ENCODE data around the gene GNAZ. TPM values are rescaled to one million over a fixed set of nuclear protein-coding genes. Genes with fewer than 3 reads are reported as not detected.

The GNAZ gene
- total RNA-seq, 4 donors from 2014 or later = 4.2 to 8.2 (median 4.8) TPM

DNA sequence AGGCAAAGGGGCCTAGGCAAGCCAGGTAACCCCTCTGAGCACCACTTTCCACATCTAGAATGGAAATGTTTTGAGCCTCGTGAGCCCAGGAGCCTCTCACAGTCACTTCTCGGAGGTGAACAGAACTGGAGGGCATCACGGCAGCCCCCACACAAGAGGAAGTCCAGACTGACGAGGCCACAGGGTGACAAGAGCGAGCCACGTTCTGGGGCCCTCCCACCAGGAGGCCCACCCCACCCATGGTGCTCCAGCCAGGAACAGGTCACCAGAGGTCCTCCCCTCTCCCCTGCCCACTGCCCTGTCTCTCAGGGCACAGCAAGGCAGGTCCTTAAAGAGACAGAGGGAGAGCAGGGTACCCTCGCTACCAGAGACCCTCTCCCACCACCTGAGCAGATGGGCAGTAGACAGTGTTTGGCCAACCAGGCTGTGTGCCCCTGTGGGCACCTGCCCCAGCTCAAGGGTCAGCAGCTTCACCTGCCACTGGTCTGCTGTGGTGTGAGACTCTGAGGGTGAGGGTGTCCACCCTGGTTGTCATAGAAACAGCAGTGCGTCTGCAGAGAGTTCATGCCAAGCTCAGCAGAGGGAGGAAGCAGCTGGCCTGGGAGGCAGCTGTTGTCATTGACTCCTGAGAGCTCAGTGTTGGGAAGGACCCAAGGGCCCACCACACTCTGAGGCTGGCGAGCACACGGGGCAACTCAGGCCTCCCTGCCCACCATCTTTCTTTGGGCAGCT is 40.0 kb downstream of the GNAZ start:
- no peaks in the 10 kb centered on the region for H3K27me3 ChIP-seq
- WGBS, 2 donors = 53 to 75% methylated on average over 5 to 7 of the region's 10 CpGs
- no peak for DNase-seq
- H3K4me3 ChIP-seq (replicated peaks in 1 of 3) = no peak overlapping the region
- intact Hi-C loops (cut with DNase I) = no loop called here
- no peaks in the 10 kb centered on the region for H3K36me3 ChIP-seq
- no peak overlapping the region for H3K27ac ChIP-seq
- H3K9me3 ChIP-seq = no peaks in the 10 kb centered on the region
- TF ChIP-seq POLR2A (IDR thresholded peaks at IDR 0.05) = no peak
- TF ChIP-seq, protein P1, sequence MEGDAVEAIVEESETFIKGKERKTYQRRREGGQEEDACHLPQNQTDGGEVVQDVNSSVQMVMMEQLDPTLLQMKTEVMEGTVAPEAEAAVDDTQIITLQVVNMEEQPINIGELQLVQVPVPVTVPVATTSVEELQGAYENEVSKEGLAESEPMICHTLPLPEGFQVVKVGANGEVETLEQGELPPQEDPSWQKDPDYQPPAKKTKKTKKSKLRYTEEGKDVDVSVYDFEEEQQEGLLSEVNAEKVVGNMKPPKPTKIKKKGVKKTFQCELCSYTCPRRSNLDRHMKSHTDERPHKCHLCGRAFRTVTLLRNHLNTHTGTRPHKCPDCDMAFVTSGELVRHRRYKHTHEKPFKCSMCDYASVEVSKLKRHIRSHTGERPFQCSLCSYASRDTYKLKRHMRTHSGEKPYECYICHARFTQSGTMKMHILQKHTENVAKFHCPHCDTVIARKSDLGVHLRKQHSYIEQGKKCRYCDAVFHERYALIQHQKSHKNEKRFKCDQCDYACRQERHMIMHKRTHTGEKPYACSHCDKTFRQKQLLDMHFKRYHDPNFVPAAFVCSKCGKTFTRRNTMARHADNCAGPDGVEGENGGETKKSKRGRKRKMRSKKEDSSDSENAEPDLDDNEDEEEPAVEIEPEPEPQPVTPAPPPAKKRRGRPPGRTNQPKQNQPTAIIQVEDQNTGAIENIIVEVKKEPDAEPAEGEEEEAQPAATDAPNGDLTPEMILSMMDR (IDR thresholded peaks at IDR 0.05) = no peak
- peaks cover 0 to 11% of the 10 kb centered on the region in 2 donors for H3K4me1 ChIP-seq

DNA sequence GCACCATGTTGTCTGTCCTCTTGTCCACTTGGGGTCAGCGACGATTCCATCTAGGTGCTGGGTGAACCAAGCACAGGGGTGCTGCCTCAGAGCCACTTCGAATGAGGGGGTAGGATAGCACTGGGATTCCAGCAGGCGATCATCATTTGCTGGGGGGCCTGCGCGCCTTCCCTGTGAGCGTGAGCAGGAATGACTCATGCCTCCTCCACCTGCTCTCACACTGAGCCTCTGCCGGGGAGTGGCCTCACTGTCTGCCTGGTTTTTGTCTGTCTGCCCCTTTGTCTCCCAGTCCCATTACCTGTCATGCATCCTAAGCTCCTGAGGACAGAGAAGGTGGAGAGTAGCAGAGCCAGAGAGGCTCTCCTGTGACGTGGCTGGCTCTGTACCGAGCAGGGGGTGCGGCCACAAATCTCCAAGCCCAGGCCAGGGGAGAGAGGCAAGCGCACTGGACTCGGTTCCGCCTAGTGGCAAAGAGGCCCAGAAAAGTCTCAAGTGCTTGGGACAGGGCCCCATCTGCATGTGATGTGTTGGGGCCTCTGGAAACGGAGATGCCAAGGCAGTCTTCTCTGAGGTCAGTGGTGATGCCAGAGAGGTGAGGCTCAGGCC is 40.7 kb downstream of the GNAZ start:
- 89 to 96% methylated on average over 10 to 11 of the region's 15 CpGs for WGBS, 2 donors
- no peaks in the 10 kb centered on the region for H3K36me3 ChIP-seq
- DNase-seq = no peak
- no peak overlapping the region for H3K27ac ChIP-seq
- H3K9me3 ChIP-seq = no peaks in the 10 kb centered on the region
- intact Hi-C loops (cut with DNase I) = no loop called here
- no peak overlapping the region for H3K4me3 ChIP-seq (replicated peaks in 1 of 3)
- TF ChIP-seq, protein P1 (IDR thresholded peaks at IDR 0.05) = no peak
- no peak for TF ChIP-seq POLR2A (IDR thresholded peaks at IDR 0.05)
- H3K27me3 ChIP-seq = no peaks in the 10 kb centered on the region
- peaks cover 0 to 10% of the 10 kb centered on the region in 2 donors for H3K4me1 ChIP-seq

DNA sequence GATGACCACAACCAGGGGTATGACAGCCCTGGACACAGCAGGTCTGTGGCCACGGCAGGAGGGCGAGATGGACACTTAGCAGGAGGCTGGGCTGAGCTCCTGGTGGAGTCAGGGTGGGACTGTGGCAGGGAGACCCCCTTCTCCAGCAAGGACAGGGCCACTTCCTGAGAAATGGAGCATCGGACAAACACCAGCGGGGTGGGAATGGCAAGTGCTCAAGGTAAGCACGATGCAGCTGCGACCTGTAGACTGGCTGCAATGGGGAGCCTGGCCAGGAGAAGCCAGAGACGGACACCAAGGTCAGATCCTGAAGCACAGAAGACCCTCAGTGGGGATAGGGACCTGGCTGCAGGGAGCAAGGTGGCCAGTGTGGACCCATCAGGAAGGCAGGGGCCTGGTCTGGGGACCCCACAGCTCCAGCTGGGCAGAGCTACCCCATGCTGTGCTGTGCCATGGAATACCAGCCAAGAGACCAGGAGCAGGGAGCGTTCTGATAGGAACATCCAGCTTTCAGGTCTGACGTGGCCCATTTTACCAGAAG is 42.2 kb downstream of the GNAZ start:
- no peak for TF ChIP-seq POLR2A (IDR thresholded peaks at IDR 0.05)
- TF ChIP-seq, protein P1 (IDR thresholded peaks at IDR 0.05) = no peak
- Histone ChIP-seq H3K4me3 (replicated peaks in 1 of 3) (no peak overlapping the region), H3K4me1 (no peaks in the 10 kb centered on the region), H3K27ac (no peak overlapping the region), H3K27me3 (no peaks in the 10 kb centered on the region), H3K36me3 (no peaks in the 10 kb centered on the region), H3K9me3 (no peaks in the 10 kb centered on the region)
- WGBS, 2 donors = 89 to 94% methylated on average over 5 to 9 of the region's 9 CpGs
- intact Hi-C loops (cut with DNase I) = no loop called here
- DNase-seq = no peak

DNA sequence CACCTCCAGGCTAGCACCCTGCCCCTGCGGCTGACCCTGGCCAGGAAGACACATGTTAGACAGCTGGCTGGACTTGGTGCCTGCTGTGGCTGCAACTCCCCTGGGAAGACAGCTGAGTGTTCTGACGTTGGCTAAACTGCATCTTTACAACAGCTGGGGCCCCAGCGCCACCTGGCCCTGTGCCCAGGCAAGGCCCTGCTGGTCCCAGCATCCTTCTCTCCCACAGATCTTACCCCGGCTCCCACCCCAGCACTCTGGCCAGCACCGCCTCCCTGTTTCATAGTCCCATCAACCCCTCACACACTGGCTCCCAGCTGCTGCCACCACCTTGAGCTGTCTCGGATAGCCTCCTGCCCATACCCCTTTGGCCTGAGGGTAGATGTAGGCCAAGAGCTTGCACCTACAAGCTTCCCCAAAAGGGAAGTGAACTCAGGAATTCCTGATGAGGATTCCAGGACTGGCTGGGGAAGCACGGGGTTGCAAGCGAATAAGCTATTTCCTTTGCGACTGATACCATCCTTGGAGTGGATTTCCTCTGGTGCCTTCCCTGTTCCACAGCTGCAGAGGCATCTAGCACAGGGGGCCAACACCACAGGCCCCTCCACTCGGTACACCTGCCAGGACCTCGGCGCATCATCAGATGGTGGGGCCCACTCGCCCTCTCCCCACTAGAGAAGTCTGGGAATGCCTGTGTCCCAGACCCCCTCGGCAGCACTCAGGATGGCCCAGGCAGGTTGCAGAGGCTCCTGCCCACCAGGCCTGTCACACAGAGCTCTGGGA is 42.9 kb downstream of the GNAZ start:
- TF ChIP-seq, protein P1 (IDR thresholded peaks at IDR 0.05) = no peak
- TF ChIP-seq POLR2A (IDR thresholded peaks at IDR 0.05) = no peak
- no peaks in the 10 kb centered on the region for H3K9me3 ChIP-seq
- H3K4me3 ChIP-seq (replicated peaks in 1 of 3) = no peak overlapping the region
- WGBS, 2 donors = 80 to 82% methylated on average over 13 to 14 of the region's 14 CpGs
- H3K27me3 ChIP-seq = no peaks in the 10 kb centered on the region
- H3K4me1 ChIP-seq = no peaks in the 10 kb centered on the region
- H3K36me3 ChIP-seq = no peaks in the 10 kb centered on the region
- H3K27ac ChIP-seq = no peak overlapping the region
- DNase-seq = no peak
- intact Hi-C loops (cut with DNase I) = no loop called here

Data from thyroid gland (tissue), 4 donors.